H1 (cell line): ENCODE results near the gene RAP1GAP. TPM values are rescaled to one million over a fixed set of nuclear protein-coding genes. Genes with fewer than 3 reads are reported as not detected.

ENCODE experiments used
- ATF3 ChIP-seq: IDR thresholded peaks from 2 replicates; pipeline ENCODE4 v1.6.1; 2011; ENCODE audit warnings: low read depth, mild to moderate bottlenecking, low read length; ENCODE audit not compliant: insufficient read depth
- BCL11A ChIP-seq, 2 experiments: IDR thresholded peaks; one replicate each; pipeline ENCODE4 v1.6.1; 2011; ENCODE audit warnings: low read depth in 2 of 2, low read length in 2 of 2, mild to moderate bottlenecking in 2 of 2
- RNF2 ChIP-seq: fragments of 200-900, 300-1000 bp; sonication (generic); IDR thresholded peaks from 2 replicates; pipeline ENCODE4 v1.7.1; 2016; ENCODE audit warnings: borderline replicate concordance, low read depth, mild to moderate bottlenecking, antibody characterized with exemption, low read length; ENCODE audit not compliant: poor library complexity, severe bottlenecking; ENCODE audit errors: missing control alignments
- SP1 ChIP-seq: IDR thresholded peaks from 2 replicates; pipeline ENCODE4 v1.6.1; 2011; ENCODE audit warnings: low read depth, low read length
- SP4 ChIP-seq: IDR thresholded peaks from 2 replicates; pipeline ENCODE4 v1.6.1; 2012; ENCODE audit warnings: low read length, inconsistent platforms
- ZNF274 ChIP-seq: IDR thresholded peaks from 2 replicates; pipeline ENCODE4 v1.7.0; 2012; ENCODE audit warnings: low read length, borderline replicate concordance; ENCODE audit errors: extremely low read depth
- polyA plus RNA-seq, 7 experiments: library from polyadenylated mRNA; depleted of rRNA in 3 of 7; stranded (reverse) in 5 of 7; unstranded in 2 of 7; fragments of >200 nt in 5 of 7; fragments of 200-250 nt in 2 of 7; gene quantifications; 1 replicate in 5 of 7; 2 replicates in 1 of 7; 4 replicates in 1 of 7; pipeline versions ENCODE4 v1.2.1 to v1.2.3, GENCODE V29; 2011 to 2013; ENCODE audit warnings: missing spikeins in 2 of 7, mixed read lengths in 2 of 7
- total RNA-seq: library from RNA; stranded (reverse); fragmentation: NEBNext Ultra II Directional; extraction: Animal tissue kit (Norgen Biotek cat#: 25700); gene quantifications from 2 replicates; pipeline ENCODE4 v1.2.1, GENCODE V29; 2021
- TF ChIP-seq, protein P1 (sequence below): fragments of 300-600 bp; sonication (generic); IDR thresholded peaks from 2 replicates; pipeline ENCODE4 v1.7.1; 2012; ENCODE audit warnings: low read length, moderate library complexity, mild to moderate bottlenecking, inconsistent platforms; ENCODE audit not compliant: insufficient replicate concordance

Gene RAP1GAP
- total and polyA plus RNA-seq, 2 of the 8 experiments (the other 6 are each of a cell fraction or from before 2014, with no cell fraction given) = 8.4 TPM

DNA sequence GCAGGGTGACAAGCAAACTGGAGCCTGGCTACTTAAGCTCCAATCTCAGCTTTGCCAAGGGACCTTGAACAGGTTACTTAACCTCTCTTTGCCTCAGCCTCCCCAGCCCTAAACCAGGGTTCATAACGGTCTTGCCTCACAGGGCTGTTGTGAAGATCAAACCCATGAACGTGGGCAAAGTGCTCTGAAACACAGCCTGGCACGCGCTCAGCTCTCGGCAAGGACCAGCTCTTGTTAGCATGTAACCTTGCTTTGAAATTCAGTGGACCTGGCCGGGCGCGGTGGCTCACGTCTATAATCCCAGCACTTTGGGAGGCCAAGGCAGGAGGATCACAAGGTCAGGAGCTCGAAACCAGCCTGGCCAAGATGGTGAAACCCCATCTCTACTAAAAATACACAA is 24.8 kb downstream of the RAP1GAP start (continued):
- TF ChIP-seq RNF2 (no peak), SP1 (no peak), ATF3 (no peak), BCL11A (IDR thresholded peaks at IDR 0.05; ENCODE audit: low read depth in 2 of 2, low read length in 2 of 2) (no peak), SP4 (no peak), ZNF274 (no peak)
- TF ChIP-seq, protein P1, sequence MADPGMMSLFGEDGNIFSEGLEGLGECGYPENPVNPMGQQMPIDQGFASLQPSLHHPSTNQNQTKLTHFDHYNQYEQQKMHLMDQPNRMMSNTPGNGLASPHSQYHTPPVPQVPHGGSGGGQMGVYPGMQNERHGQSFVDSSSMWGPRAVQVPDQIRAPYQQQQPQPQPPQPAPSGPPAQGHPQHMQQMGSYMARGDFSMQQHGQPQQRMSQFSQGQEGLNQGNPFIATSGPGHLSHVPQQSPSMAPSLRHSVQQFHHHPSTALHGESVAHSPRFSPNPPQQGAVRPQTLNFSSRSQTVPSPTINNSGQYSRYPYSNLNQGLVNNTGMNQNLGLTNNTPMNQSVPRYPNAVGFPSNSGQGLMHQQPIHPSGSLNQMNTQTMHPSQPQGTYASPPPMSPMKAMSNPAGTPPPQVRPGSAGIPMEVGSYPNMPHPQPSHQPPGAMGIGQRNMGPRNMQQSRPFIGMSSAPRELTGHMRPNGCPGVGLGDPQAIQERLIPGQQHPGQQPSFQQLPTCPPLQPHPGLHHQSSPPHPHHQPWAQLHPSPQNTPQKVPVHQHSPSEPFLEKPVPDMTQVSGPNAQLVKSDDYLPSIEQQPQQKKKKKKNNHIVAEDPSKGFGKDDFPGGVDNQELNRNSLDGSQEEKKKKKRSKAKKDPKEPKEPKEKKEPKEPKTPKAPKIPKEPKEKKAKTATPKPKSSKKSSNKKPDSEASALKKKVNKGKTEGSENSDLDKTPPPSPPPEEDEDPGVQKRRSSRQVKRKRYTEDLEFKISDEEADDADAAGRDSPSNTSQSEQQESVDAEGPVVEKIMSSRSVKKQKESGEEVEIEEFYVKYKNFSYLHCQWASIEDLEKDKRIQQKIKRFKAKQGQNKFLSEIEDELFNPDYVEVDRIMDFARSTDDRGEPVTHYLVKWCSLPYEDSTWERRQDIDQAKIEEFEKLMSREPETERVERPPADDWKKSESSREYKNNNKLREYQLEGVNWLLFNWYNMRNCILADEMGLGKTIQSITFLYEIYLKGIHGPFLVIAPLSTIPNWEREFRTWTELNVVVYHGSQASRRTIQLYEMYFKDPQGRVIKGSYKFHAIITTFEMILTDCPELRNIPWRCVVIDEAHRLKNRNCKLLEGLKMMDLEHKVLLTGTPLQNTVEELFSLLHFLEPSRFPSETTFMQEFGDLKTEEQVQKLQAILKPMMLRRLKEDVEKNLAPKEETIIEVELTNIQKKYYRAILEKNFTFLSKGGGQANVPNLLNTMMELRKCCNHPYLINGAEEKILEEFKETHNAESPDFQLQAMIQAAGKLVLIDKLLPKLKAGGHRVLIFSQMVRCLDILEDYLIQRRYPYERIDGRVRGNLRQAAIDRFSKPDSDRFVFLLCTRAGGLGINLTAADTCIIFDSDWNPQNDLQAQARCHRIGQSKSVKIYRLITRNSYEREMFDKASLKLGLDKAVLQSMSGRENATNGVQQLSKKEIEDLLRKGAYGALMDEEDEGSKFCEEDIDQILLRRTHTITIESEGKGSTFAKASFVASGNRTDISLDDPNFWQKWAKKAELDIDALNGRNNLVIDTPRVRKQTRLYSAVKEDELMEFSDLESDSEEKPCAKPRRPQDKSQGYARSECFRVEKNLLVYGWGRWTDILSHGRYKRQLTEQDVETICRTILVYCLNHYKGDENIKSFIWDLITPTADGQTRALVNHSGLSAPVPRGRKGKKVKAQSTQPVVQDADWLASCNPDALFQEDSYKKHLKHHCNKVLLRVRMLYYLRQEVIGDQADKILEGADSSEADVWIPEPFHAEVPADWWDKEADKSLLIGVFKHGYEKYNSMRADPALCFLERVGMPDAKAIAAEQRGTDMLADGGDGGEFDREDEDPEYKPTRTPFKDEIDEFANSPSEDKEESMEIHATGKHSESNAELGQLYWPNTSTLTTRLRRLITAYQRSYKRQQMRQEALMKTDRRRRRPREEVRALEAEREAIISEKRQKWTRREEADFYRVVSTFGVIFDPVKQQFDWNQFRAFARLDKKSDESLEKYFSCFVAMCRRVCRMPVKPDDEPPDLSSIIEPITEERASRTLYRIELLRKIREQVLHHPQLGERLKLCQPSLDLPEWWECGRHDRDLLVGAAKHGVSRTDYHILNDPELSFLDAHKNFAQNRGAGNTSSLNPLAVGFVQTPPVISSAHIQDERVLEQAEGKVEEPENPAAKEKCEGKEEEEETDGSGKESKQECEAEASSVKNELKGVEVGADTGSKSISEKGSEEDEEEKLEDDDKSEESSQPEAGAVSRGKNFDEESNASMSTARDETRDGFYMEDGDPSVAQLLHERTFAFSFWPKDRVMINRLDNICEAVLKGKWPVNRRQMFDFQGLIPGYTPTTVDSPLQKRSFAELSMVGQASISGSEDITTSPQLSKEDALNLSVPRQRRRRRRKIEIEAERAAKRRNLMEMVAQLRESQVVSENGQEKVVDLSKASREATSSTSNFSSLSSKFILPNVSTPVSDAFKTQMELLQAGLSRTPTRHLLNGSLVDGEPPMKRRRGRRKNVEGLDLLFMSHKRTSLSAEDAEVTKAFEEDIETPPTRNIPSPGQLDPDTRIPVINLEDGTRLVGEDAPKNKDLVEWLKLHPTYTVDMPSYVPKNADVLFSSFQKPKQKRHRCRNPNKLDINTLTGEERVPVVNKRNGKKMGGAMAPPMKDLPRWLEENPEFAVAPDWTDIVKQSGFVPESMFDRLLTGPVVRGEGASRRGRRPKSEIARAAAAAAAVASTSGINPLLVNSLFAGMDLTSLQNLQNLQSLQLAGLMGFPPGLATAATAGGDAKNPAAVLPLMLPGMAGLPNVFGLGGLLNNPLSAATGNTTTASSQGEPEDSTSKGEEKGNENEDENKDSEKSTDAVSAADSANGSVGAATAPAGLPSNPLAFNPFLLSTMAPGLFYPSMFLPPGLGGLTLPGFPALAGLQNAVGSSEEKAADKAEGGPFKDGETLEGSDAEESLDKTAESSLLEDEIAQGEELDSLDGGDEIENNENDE = no peak
- TF ChIP-seq, all 59 proteins: peak for 0
